GM13977 (cell line): ENCODE results near the gene C2CD4B.

ENCODE experiments used
- DNase-seq: peaks from one replicate; pipeline ENCODE4 v3.0.0; 2012; ENCODE audit warnings: low spot score
- in situ Hi-C: fragments of 300-500 bp; cut with MboI; formaldehyde crosslinking; loops from one replicate; pipeline ENCODE4 v1.12.0; 2022; ENCODE audit warnings: low sequenced_read_pairs, low pct_unique_long_range_greater_than_20kb, mixed read lengths, inconsistent platforms; ENCODE audit not compliant: unreplicated experiment
- TF ChIP-seq, protein P1 (sequence below): IDR thresholded peaks from 2 replicates; pipeline ENCODE4 v1.5.1; 2012; ENCODE audit warnings: mild to moderate bottlenecking, control low read depth; ENCODE audit not compliant: insufficient read depth; ENCODE audit errors: extremely low read depth, missing control alignments

The C2CD4B gene

DNA sequence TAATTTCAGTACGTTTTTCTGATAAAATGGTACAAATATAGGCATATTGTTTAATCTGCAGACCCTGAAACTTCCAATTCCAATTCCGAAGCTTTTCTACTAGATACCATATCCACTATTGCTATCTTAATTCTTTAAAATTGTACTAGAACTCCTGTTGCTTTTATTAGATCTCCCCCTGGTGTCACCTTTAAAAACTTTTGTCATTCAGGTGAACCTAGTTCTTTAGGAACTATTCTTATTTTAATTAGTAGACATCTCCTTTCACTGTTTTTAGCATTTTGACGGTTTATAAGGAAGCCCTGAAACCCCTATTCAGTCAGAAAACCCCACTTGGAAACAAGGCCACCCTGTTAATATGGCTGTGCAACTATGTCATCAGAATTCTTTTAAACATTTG, 22.3 kb downstream of the C2CD4B start:
- in situ Hi-C loops: no loop called here
- TF ChIP-seq, protein P1, sequence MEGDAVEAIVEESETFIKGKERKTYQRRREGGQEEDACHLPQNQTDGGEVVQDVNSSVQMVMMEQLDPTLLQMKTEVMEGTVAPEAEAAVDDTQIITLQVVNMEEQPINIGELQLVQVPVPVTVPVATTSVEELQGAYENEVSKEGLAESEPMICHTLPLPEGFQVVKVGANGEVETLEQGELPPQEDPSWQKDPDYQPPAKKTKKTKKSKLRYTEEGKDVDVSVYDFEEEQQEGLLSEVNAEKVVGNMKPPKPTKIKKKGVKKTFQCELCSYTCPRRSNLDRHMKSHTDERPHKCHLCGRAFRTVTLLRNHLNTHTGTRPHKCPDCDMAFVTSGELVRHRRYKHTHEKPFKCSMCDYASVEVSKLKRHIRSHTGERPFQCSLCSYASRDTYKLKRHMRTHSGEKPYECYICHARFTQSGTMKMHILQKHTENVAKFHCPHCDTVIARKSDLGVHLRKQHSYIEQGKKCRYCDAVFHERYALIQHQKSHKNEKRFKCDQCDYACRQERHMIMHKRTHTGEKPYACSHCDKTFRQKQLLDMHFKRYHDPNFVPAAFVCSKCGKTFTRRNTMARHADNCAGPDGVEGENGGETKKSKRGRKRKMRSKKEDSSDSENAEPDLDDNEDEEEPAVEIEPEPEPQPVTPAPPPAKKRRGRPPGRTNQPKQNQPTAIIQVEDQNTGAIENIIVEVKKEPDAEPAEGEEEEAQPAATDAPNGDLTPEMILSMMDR: no peak
- DNase-seq: no peak

DNA sequence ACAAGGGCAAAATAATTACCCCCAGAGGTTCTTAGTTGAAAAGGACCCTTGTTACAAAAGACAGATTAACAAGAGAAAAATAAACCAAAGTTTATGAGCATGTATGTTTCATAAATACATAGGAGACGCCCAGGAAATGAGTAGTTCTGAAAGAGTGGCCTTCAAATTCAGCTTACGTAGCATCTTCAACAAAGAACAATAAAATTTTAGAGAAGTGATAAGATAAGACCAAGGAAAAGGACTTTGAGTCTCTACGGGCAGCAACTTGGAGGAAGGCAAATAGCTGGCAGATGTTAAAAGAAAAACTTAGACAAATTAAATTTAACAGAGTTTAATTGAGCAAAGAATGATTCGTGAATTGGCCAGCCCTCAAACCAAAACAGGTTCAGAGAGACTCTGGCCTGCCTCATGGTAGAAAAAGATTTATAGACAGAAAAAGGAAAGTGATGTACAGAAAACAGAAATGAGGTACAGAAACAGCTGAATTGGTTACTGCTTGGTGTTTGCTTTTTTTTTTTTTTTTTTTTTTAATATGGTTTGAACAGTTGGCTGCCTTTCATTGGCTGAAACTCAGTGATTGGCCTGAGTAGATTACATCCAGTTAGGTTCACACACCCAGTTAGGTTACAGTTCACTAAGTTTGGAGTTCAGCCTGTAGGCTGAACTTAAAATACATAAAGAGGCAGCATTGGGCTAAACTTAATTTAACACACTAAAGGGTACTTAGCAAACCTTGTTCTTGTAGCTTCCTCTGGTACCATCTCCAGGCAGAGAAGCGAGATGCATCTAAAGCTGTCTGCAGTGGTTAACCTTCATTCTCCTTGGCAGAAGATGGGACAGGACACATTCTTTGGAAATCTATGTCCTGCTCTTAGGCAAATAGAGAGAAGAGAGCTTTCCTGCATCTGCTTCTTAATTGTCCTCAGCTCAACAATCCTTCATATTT, 23.2 kb downstream of the C2CD4B start:
- no peak for DNase-seq
- TF ChIP-seq, protein P1: no peak
- in situ Hi-C loops: no loop called here

DNA sequence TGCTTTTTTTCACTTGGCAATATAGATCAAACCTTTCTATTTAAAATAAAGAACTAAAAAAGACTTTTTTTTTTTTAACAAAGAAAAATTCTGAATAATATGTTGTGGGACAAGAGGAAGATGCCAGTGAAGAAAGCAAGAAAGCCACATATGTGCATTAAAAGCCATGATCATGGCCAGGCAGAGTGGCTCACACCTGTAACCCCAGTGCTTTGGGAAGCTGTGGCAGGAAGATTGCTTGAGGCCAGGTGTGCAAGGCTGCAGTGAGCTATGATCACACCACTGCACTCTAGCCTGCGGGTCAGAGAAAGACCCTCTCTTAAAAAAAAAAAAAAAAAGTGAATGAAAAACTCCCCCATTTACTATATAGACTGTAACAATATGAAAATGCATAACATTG, 23.9 kb downstream of the C2CD4B start:
- DNase-seq: no peak
- in situ Hi-C loops: no loop called here
- TF ChIP-seq, protein P1: no peak

DNA sequence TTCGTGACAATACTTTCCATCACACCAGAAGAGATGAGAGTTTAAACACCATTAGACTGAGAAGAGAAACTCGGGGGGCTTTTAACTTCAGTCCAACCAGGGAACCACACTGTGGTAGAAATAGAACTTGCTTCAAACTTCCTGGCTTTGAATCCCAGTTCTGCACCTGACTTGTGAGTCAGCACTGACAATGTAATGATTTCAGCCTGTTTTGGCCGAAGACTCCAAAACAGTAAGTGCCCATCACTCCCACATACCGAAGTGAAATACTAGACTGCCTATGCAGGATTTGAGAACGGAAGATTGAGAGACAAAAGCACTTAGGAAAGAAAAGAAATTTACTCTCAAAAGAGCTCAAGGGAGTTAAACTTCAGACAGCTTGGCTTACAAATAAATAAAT, 27.0 kb downstream of the C2CD4B start:
- TF ChIP-seq, protein P1: no peak
- no peak for DNase-seq
- in situ Hi-C loops: no loop called here

DNA sequence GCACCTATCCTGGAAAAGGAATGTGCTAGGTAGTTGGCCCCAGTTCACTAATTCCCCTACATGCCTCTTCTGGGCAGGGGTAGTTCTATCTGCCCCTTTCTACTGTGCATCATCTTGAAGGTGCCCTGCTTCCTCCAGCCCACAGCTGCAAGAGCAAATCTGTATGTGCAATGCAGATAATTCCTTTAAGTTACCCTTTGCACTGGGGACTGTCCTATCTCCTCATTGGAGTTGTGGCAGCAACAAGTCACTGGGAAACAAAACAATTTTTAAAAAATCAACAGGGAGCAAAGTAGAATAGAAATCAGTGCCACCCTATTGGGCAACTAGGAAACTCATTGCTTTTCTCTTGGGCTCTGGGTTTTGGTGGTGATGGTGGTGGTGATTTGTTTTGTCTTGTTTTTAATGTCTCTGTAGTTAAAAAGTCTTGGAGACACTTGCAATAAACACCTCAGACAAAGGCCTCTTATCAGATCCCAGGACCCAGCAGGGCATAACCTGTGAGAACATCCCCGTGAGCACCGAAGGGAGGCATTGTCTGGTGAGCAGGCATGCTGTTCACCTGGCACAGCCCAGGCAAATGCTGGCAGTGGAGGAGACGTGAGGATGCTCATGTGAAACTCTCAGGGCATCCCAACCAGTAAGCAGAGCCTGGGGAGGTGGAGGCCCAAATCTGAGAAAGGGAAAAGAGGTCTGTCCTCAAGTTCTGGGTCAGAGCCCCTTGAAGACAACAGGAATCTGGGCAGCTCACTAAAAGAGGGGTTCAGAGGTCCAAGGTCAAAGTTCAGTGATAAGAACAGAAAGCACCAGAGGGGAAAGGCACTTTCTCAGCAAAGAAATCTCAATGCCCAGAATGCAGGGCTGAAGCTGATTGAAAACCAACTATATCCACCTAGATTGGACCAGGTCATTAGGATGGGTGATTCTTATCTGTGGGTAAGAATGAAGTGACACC, 27.9 kb downstream of the C2CD4B start:
- in situ Hi-C loops: no loop called here
- TF ChIP-seq, protein P1: no peak
- no peak for DNase-seq

DNA sequence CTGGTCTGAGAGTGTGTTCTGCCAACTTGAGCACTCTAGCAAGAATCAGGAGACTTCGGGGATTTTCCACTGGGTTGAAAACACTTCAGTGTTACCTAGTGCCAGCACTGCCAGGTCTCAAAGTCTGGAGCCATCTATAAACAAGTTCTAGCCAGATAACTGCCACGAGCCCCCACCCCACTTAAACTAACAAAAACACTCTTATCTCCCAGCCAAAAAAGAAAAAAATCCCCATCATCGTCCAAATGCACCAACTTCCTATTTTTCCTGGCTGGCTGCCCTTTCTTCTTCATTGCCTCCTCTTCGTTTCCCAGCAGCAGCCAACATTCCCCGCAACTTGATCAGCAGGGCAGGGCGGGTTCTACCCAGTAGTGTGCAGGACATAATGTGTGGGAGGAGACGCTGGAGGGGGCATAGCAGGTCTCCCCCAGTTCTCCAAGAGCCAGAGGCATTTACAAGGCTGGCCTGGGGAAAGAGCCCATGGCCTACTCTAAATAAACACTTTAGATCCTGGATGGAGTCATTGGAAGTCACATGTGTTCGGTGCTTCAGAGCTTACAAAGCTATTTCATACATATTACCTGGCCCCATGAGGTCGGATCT, 29.5 kb downstream of the C2CD4B start:
- in situ Hi-C loops: no loop called here
- TF ChIP-seq, protein P1: no peak
- no peak for DNase-seq
